Upper lobe of right lung (tissue), 1 donor: ENCODE data around the gene EPAS1. TPM values are rescaled to one million over a fixed set of nuclear protein-coding genes. Genes with fewer than 3 reads are reported as not detected.

Experiments used
- ATAC-seq: fragments of 200-7000 bp; cut with Tn5 transposase; one replicate; pipeline ENCODE4 v1.9.1; 2020; ENCODE audit warnings: mild to moderate bottlenecking, moderate library complexity
- DNase-seq: peaks from one replicate; pipeline ENCODE4 v3.0.0-alpha.2; 2020
- H3K27ac ChIP-seq: fragments of 200-600 bp; one replicate; pipeline ENCODE4 v1.8.0; 2022
- H3K27me3 ChIP-seq: fragments of 200-600 bp; one replicate; pipeline ENCODE4 v1.8.0; 2022; ENCODE audit warnings: mild to moderate bottlenecking
- H3K36me3 ChIP-seq: fragments of 200-600 bp; one replicate; pipeline ENCODE4 v1.8.0; 2022
- H3K4me1 ChIP-seq: fragments of 200-600 bp; one replicate; pipeline ENCODE4 v1.8.0; 2022
- H3K4me3 ChIP-seq: fragments of 200-600 bp; one replicate; pipeline ENCODE4 v1.8.0; 2022; ENCODE audit warnings: mild to moderate bottlenecking
- H3K9me3 ChIP-seq: fragments of 200-600 bp; one replicate; pipeline ENCODE4 v1.8.0; 2022
- intact Hi-C: fragments of 100-400 bp; cut with DNase I; formaldehyde crosslinking; loops from one replicate; pipeline ENCODE4 v1.11.0; 2022
- total RNA-seq: library from RNA; stranded (reverse); fragmentation: NEBNext Ultra II Directional; extraction: Animal tissue kit (Norgen Biotek cat#: 25700); gene quantifications from one replicate; pipeline ENCODE4 v1.2.1, GENCODE V29; 2021
- TF ChIP-seq, protein P1 (sequence below): fragments of 200-600 bp; IDR thresholded peaks from one replicate; pipeline ENCODE4 v1.8.0; 2022; ENCODE audit warnings: antibody characterized with exemption
- donor health status: DM: no; HTN: yes; CAD: no; lungs with severe emphysema.

Gene EPAS1
- total RNA-seq, 1 donor from 2014 or later: 1,593 TPM

GRCh38 chr2:46278952-46279351, 18.3 kb upstream of the EPAS1 start:
- no peak for ATAC-seq
- Histone ChIP-seq H3K4me1 (peaks cover 27% of the 10 kb centered on the region), H3K4me3 (no peak overlapping the region), H3K9me3 (no peaks in the 10 kb centered on the region), H3K27me3 (no peaks in the 10 kb centered on the region), H3K27ac (no peak overlapping the region), H3K36me3 (no peaks in the 10 kb centered on the region)
- intact Hi-C loops: no loop called here
- TF ChIP-seq, protein P1, sequence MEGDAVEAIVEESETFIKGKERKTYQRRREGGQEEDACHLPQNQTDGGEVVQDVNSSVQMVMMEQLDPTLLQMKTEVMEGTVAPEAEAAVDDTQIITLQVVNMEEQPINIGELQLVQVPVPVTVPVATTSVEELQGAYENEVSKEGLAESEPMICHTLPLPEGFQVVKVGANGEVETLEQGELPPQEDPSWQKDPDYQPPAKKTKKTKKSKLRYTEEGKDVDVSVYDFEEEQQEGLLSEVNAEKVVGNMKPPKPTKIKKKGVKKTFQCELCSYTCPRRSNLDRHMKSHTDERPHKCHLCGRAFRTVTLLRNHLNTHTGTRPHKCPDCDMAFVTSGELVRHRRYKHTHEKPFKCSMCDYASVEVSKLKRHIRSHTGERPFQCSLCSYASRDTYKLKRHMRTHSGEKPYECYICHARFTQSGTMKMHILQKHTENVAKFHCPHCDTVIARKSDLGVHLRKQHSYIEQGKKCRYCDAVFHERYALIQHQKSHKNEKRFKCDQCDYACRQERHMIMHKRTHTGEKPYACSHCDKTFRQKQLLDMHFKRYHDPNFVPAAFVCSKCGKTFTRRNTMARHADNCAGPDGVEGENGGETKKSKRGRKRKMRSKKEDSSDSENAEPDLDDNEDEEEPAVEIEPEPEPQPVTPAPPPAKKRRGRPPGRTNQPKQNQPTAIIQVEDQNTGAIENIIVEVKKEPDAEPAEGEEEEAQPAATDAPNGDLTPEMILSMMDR: no peak
- no peak for DNase-seq

DNA sequence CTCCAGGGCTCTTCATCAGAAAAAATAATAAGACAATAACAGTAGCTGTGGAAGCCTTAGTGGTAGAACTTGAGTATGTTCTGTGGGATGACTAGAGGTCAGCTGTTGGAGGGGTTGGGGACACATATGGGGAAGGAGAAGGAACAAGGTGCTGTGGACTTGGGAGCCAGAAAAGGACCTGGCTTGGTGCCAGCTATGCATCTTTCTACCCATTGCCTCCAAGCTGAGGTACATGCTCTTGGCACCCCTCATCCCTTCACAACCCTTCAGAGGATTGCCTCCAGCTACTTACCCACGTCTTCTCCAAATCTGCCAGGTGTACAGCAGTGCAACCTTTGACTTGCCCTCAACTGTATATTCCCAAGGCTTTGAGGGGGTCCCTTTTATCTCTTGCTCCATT, 15.3 kb upstream of the EPAS1 start:
- Histone ChIP-seq H3K9me3 (no peaks in the 10 kb centered on the region), H3K27ac (no peak overlapping the region), H3K36me3 (no peaks in the 10 kb centered on the region), H3K4me1 (peaks cover 1% of the 10 kb centered on the region), H3K4me3 (no peak overlapping the region), H3K27me3 (no peaks in the 10 kb centered on the region)
- intact Hi-C loops: no loop called here
- TF ChIP-seq, protein P1: no peak
- DNase-seq (no peak), ATAC-seq (no peak)

DNA sequence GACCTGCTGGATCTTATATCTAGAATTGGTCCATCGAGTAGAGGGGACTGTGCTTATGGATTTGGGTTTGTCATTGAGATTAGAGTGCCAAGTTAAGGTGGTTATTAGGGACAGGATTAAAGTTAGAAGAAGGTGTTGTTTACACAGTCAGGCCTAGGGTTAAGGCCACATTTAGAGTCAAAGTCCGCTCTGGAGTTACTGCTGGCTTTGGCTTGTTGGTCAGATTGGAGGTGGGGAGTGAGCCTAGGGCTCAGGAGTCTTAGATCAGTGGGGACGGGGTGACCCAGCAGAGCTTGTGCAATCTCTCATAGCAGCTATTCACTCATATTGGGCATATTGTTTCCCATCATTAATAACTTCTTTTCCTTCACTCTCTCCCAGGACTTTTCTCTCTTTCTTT, 13.5 kb upstream of the EPAS1 start:
- DNase-seq (no peak), ATAC-seq (no peak)
- no peaks in the 10 kb centered on the region for H3K4me1 ChIP-seq
- intact Hi-C loops: no loop called here
- TF ChIP-seq, protein P1: no peak
- H3K27ac ChIP-seq: no peak overlapping the region
- no peak overlapping the region for H3K4me3 ChIP-seq
- no peaks in the 10 kb centered on the region for H3K36me3 ChIP-seq
- H3K9me3 ChIP-seq: no peaks in the 10 kb centered on the region
- no peaks in the 10 kb centered on the region for H3K27me3 ChIP-seq

DNA sequence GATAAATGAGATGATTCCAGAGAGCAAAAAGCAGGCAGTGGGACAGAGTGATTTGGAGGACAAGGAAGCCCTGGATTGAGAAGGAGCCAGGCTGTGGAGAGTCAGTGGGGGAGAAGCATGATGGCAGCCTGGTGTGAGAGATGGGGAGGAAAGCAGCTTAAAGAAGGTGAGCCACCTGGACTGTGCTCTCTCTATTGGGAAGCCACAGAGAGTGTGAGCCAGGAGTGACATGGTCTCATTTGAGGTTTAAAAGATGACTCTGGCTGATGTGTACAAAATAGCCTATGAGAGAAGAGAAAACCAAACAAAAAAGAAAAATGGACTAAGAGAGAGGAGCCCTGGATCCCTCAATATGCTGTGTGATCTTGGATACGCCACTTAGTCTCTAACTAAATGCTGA, 12.9 kb upstream of the EPAS1 start:
- Histone ChIP-seq H3K9me3 (no peaks in the 10 kb centered on the region), H3K36me3 (no peaks in the 10 kb centered on the region), H3K27ac (no peak overlapping the region), H3K4me1 (no peaks in the 10 kb centered on the region), H3K4me3 (no peak overlapping the region), H3K27me3 (no peaks in the 10 kb centered on the region)
- ATAC-seq (no peak), DNase-seq (no peak)
- intact Hi-C loops: no loop called here
- TF ChIP-seq, protein P1: no peak

GRCh38 chr2:46284796-46285195, 12.4 kb upstream of the EPAS1 start:
- intact Hi-C loops: no loop called here
- Histone ChIP-seq H3K27me3 (no peaks in the 10 kb centered on the region), H3K9me3 (no peaks in the 10 kb centered on the region), H3K27ac (no peak overlapping the region), H3K36me3 (no peaks in the 10 kb centered on the region), H3K4me1 (no peaks in the 10 kb centered on the region), H3K4me3 (no peak overlapping the region)
- no peak for DNase-seq
- TF ChIP-seq, protein P1: no peak
- no peak for ATAC-seq

DNA sequence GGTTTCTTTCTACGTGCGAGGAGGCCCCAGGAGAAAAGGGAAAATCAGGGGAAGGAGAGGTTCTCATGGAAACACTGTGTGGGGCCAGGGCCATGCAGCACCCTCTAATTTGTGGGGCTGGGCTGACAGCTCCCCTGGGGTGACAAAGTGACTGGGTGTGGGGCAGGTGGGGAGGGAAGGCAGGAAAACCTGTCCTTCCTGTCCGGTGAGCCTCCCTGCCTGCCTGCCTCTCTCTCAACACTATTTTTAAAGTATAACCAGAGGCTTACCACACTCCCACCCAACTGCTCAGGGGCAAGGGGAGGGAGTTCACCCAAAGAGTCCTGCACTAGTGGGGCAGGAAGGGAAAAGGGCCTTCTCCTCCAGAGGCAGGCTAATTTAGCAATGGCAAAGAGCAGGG, 10.5 kb upstream of the EPAS1 start:
- H3K36me3 ChIP-seq: no peaks in the 10 kb centered on the region
- no peaks in the 10 kb centered on the region for H3K27me3 ChIP-seq
- intact Hi-C loops: no loop called here
- DNase-seq (no peak), ATAC-seq (peak; percentile 32)
- TF ChIP-seq, protein P1: no peak
- H3K4me1 ChIP-seq: no peaks in the 10 kb centered on the region
- H3K4me3 ChIP-seq: no peak overlapping the region
- no peak overlapping the region for H3K27ac ChIP-seq
- no peaks in the 10 kb centered on the region for H3K9me3 ChIP-seq
